ENCODE results near the gene LIMA1.
A peak's percentile ranks its signal among the peaks of the same experiment; 100 is the strongest.

LIMA1 gene

DNA sequence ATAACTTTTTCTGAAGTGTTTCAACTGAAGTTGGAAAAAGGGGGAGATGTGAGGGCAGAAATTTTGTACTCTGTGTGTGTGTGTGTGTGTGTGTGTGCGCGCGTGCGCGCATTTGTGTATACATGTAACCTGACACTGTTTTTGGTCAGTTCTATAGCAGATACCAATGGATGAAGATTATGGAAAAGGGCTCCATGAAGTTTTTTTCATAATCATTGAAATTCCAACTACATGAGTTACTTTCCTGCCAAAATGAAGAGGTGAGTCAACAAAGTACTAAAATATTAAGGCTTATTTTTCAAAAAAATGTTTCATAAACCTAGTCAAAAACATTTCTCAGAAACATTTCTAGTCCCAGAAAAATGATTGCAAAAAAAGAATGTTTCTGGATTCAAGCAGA is 90.4 kb downstream of the LIMA1 start:
- DNase-seq, result no peak
- Histone ChIP-seq H3K27ac (ENCODE audit: insufficient read depth, low read length, poor library complexity, severe bottlenecking) (no peak overlapping the region), H3K4me3 (ENCODE audit: insufficient read depth, low read depth, low read length, poor library complexity, severe bottlenecking) (no peak overlapping the region), H3K9me3 (ENCODE audit: control insufficient read depth, low read length) (no peaks in the 10 kb centered on the region), H3K36me3 (ENCODE audit: control insufficient read depth, insufficient read depth, low read length) (peaks cover 4% of the 10 kb centered on the region), H3K27me3 (replicated peaks; ENCODE audit: control insufficient read depth, insufficient read depth, low read length, poor library complexity, severe bottlenecking) (no peaks in the 10 kb centered on the region), H3K4me1 (ENCODE audit: control insufficient read depth, insufficient read depth, low read length, poor library complexity, severe bottlenecking) (peaks cover 8% of the 10 kb centered on the region)

DNA sequence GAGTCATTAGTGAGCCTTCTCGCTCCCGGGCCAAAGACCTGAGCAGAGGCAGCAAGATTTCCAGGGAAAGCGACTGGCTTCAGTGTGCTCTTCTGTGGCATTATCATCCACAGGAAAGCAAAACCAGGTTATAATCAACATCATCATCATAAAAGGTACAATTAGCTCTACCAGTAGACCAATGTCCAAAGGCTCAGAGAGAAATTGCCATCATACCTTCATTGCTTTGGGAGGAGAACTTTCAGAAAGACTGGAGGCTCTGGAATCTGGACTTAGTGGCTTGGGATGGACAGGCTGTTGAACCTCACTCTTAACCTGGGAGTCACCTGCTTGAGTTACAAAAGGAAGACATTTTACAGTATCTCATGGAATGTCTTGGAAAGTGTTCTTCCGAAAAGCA is 91.1 kb downstream of the LIMA1 start:
- H3K4me1 ChIP-seq (ENCODE audit: control insufficient read depth, insufficient read depth, low read length, poor library complexity, severe bottlenecking), result peaks cover 8% of the 10 kb centered on the region
- H3K9me3 ChIP-seq (ENCODE audit: control insufficient read depth, low read length), result no peaks in the 10 kb centered on the region
- DNase-seq, result no peak
- H3K27ac ChIP-seq (ENCODE audit: insufficient read depth, low read length, poor library complexity, severe bottlenecking), result no peak overlapping the region
- no peaks in the 10 kb centered on the region for H3K27me3 ChIP-seq (replicated peaks; ENCODE audit: control insufficient read depth, insufficient read depth, low read length, poor library complexity, severe bottlenecking)
- H3K4me3 ChIP-seq (ENCODE audit: insufficient read depth, low read depth, low read length, poor library complexity, severe bottlenecking), result no peak overlapping the region
- peaks cover under 1% of the 10 kb centered on the region for H3K36me3 ChIP-seq (ENCODE audit: control insufficient read depth, insufficient read depth, low read length)

DNA sequence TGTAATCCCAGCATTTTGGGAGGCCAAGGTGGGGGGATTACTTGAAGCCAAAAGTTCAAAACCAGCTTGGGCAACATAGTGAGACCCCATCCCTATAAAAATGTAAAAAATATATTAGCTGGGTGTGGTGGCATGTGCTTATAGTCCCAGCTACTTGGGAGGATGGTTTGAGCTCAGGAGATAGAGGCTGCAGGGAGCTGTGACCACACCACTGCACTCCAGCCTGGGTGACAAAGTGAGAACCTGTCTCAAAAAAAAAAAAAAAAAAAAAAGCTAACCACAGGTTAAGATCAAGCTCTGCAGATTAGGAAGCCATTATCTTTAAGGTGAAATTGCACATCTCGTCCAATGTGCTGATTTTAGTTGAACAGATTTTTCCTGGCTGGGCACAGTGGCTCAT is 92.5 kb downstream of the LIMA1 start:
- Histone ChIP-seq H3K27ac (ENCODE audit: insufficient read depth, low read length, poor library complexity, severe bottlenecking) (no peak overlapping the region), H3K27me3 (replicated peaks; ENCODE audit: control insufficient read depth, insufficient read depth, low read length, poor library complexity, severe bottlenecking) (no peaks in the 10 kb centered on the region), H3K4me3 (ENCODE audit: insufficient read depth, low read depth, low read length, poor library complexity, severe bottlenecking) (no peak overlapping the region), H3K9me3 (ENCODE audit: control insufficient read depth, low read length) (no peaks in the 10 kb centered on the region), H3K4me1 (ENCODE audit: control insufficient read depth, insufficient read depth, low read length, poor library complexity, severe bottlenecking) (peaks cover 8% of the 10 kb centered on the region), H3K36me3 (ENCODE audit: control insufficient read depth, insufficient read depth, low read length) (no peaks in the 10 kb centered on the region)
- no peak for DNase-seq

DNA sequence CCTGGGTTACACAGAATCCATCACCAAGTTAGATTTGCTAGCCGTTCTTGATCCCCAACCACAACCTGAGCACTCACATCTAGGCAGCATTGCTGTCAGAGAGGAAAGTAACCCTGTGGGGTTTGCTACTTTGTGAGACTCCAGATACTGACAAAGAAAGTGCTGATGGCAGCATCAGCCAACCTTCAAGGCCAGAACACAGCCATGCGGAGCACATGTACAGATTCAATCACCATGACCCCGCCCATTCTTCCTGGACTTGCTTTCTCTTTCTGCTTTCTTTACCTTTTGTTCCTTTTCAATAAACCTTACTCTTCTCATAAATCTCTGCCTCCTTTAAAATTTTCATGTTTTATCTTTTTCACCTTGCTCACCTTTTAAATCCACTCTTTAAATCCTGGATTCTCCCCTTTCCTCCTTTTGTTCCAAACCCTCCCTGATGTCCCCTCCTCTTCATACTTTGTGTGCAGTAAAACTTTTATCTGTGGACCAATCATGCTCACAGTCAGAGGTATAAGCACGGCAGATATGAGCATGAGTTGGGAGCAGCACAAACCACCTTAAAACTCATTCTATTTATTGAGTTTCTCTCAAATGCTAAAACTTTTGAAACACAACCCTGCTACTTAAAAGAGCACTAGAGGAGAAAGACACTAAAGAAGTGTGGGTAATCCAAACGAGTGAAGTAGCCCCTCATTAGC is 94.3 kb downstream of the LIMA1 start:
- no peak for DNase-seq
- H3K9me3 ChIP-seq (ENCODE audit: control insufficient read depth, low read length), result no peaks in the 10 kb centered on the region
- H3K36me3 ChIP-seq (ENCODE audit: control insufficient read depth, insufficient read depth, low read length), result no peaks in the 10 kb centered on the region
- no peaks in the 10 kb centered on the region for H3K27me3 ChIP-seq (replicated peaks; ENCODE audit: control insufficient read depth, insufficient read depth, low read length, poor library complexity, severe bottlenecking)
- peak overlapping the region; percentile 23 for H3K4me3 ChIP-seq (ENCODE audit: insufficient read depth, low read depth, low read length, poor library complexity, severe bottlenecking)
- H3K27ac ChIP-seq (ENCODE audit: insufficient read depth, low read length, poor library complexity, severe bottlenecking), result peak overlapping the region; percentile 51
- H3K4me1 ChIP-seq (ENCODE audit: control insufficient read depth, insufficient read depth, low read length, poor library complexity, severe bottlenecking), result peaks cover 8% of the 10 kb centered on the region

DNA sequence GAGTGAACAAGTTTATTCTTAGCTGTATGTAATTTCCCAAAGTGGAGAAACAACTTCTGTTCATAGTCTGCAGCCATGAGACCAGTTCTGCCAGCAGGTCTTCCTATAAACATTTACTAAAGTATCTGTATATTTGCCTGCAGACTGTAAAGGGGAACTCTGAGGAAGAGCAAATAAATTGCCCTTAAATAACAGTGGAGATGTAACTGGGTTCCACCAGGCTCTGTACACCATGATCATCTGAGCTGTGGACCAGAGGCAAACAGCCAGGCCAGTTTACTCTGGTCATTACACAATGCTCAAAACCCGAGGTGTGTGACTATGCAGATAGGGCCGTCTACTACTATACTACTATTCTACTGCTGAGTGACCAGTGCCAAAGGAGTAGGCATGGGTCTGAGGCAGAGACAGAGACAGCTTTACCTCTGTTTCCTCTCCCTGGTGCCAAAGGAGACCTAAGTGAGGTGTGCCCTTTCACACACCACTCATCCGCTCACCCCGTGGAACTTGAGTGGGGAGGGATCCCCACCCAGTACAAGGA is 95.0 kb downstream of the LIMA1 start:
- Histone ChIP-seq H3K9me3 (ENCODE audit: control insufficient read depth, low read length) (no peaks in the 10 kb centered on the region), H3K27me3 (replicated peaks; ENCODE audit: control insufficient read depth, insufficient read depth, low read length, poor library complexity, severe bottlenecking) (no peaks in the 10 kb centered on the region), H3K36me3 (ENCODE audit: control insufficient read depth, insufficient read depth, low read length) (no peaks in the 10 kb centered on the region), H3K27ac (ENCODE audit: insufficient read depth, low read length, poor library complexity, severe bottlenecking) (peak overlapping the region; percentile 51), H3K4me3 (ENCODE audit: insufficient read depth, low read depth, low read length, poor library complexity, severe bottlenecking) (no peak overlapping the region), H3K4me1 (ENCODE audit: control insufficient read depth, insufficient read depth, low read length, poor library complexity, severe bottlenecking) (peaks cover 8% of the 10 kb centered on the region)
- no peak for DNase-seq

DNA sequence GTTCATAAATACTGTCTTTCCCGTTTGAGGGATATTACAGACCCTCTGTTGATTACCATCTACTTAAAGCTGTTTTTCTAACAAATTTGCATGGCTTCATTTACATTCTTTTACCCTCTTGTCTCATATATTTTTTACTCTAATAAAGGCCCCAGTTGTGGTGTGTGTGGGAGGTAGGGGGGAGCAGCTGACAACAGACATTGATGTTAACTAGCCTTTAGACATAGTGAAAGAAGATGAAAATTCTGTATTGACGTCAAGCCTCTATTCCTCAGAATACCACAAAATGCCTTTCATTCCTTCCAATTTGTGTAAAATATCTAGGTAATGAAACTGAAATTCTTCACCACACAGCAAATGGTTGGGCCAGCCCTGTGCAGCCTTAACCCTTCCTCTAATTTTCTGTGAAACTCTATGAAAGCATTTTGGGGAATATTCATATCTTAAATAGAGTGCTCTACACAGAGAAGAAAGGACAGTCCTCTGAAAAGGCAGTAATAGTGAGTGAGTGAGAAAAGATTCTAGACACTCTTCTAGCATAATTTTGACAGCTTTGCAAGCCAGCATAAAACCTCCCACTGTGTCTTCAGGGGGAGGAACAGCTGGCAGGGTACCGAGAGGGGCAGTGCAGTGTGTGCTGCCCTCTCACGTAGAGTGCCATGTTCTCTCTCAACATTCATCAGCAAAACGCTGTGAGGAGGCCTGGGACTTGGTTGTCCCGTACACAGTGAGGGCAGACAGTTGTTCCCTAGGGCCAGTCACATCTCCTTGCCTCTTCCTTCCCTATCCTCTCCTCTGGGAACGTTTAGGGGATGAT is 96.0 kb downstream of the LIMA1 start:
- Histone ChIP-seq H3K36me3 (ENCODE audit: control insufficient read depth, insufficient read depth, low read length) (no peaks in the 10 kb centered on the region), H3K4me1 (ENCODE audit: control insufficient read depth, insufficient read depth, low read length, poor library complexity, severe bottlenecking) (peaks cover 8% of the 10 kb centered on the region), H3K27ac (ENCODE audit: insufficient read depth, low read length, poor library complexity, severe bottlenecking) (no peak overlapping the region), H3K4me3 (ENCODE audit: insufficient read depth, low read depth, low read length, poor library complexity, severe bottlenecking) (no peak overlapping the region), H3K9me3 (ENCODE audit: control insufficient read depth, low read length) (no peaks in the 10 kb centered on the region), H3K27me3 (replicated peaks; ENCODE audit: control insufficient read depth, insufficient read depth, low read length, poor library complexity, severe bottlenecking) (no peaks in the 10 kb centered on the region)
- no peak for DNase-seq

DNA sequence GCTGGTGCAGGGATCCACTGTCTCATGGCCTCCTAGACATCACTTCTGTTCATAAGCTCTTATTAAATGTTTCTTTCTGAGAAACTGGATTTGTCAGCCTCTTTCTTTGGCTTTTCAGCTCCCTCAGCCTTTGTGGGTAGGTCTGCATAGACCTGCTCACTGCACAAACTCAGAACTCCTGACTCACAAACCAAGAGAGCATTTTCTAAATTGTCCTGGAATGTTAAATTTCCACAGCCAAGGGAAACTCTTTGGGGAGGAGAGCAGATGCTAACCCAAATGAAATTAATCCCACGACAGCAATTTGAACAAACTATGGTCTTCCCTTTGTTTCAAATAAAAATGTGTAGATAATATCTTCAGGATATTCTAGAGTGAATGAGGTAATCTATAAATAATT is 96.6 kb downstream of the LIMA1 start:
- peaks cover 8% of the 10 kb centered on the region for H3K4me1 ChIP-seq (ENCODE audit: control insufficient read depth, insufficient read depth, low read length, poor library complexity, severe bottlenecking)
- H3K36me3 ChIP-seq (ENCODE audit: control insufficient read depth, insufficient read depth, low read length), result peaks cover 5% of the 10 kb centered on the region
- H3K4me3 ChIP-seq (ENCODE audit: insufficient read depth, low read depth, low read length, poor library complexity, severe bottlenecking), result no peak overlapping the region
- no peaks in the 10 kb centered on the region for H3K27me3 ChIP-seq (replicated peaks; ENCODE audit: control insufficient read depth, insufficient read depth, low read length, poor library complexity, severe bottlenecking)
- H3K27ac ChIP-seq (ENCODE audit: insufficient read depth, low read length, poor library complexity, severe bottlenecking), result no peak overlapping the region
- H3K9me3 ChIP-seq (ENCODE audit: control insufficient read depth, low read length), result no peaks in the 10 kb centered on the region
- DNase-seq, result no peak

DNA sequence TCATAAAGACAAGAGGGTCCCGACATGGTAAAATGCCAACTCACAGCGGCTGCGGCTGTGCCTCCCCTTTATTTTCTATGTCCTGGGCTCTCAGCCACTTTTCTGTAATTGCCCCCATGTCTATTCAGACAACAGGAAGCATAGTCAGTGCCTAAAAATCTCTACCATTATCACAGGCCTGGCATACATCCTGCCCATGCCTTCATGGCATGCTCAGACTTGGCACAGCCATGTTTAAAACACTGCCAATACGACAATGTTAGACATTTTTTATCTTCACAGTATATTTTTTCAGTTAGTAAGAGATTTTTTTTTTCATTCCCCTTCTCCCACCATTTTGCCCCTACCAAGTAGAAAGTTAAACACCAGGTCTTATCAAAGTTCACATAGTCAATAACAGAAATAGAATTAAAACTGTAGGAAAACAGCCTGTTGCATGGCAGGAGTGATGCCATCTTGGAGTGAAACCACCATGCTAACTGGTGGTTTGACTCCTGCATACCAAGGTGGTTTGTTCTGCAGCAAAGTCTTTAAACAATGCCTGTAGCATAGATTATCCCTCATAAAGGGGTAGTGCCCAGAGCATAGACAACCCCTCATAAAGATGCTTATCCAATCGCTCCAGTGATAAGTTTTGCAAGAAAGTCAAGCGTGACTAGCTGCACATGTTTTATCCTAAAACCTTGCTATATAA is 97.2 kb downstream of the LIMA1 start:
- peaks cover 8% of the 10 kb centered on the region for H3K36me3 ChIP-seq (ENCODE audit: control insufficient read depth, insufficient read depth, low read length)

DNA sequence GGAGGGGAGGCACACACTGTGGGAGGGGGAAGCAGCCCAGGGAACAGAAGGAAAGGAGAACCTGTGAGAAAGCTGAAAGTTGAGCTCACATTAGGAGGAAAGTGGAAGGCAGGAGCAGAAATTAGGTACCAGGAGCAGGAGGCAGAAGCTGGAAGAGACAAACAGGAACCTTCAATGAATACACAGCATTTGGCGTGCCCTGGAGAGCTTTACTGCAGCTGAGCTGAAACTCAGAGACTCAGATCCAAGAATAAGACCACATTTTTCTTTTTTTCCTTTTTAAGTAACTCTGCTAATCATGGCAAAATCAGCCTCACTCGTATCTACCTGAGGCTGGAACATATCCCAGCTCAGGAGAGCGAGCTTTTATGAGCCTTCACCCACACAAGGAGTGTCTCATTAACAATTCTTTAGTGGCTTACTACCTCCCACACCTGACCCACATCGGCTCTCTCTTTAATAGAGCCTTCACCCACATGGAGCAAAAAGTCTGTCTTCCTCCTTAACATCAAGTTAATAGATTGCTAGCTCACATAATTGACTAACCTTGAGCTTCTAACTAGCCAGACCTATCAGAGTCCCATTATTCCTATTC is 97.9 kb downstream of the LIMA1 start:
- peaks cover 8% of the 10 kb centered on the region for H3K4me1 ChIP-seq (ENCODE audit: control insufficient read depth, insufficient read depth, low read length, poor library complexity, severe bottlenecking)
- H3K4me3 ChIP-seq (ENCODE audit: insufficient read depth, low read depth, low read length, poor library complexity, severe bottlenecking), result no peak overlapping the region
- no peak overlapping the region for H3K27ac ChIP-seq (ENCODE audit: insufficient read depth, low read length, poor library complexity, severe bottlenecking)
- no peaks in the 10 kb centered on the region for H3K27me3 ChIP-seq (replicated peaks; ENCODE audit: control insufficient read depth, insufficient read depth, low read length, poor library complexity, severe bottlenecking)
- H3K9me3 ChIP-seq (ENCODE audit: control insufficient read depth, low read length), result no peaks in the 10 kb centered on the region
- H3K36me3 ChIP-seq (ENCODE audit: control insufficient read depth, insufficient read depth, low read length), result peaks cover 8% of the 10 kb centered on the region
- DNase-seq, result no peak

More for the DNA sequence above, 97.2 kb downstream of the LIMA1 start:
- Histone ChIP-seq H3K4me3 (ENCODE audit: insufficient read depth, low read depth, low read length, poor library complexity, severe bottlenecking) (no peak overlapping the region), H3K27me3 (replicated peaks; ENCODE audit: control insufficient read depth, insufficient read depth, low read length, poor library complexity, severe bottlenecking) (no peaks in the 10 kb centered on the region), H3K9me3 (ENCODE audit: control insufficient read depth, low read length) (no peaks in the 10 kb centered on the region), H3K4me1 (ENCODE audit: control insufficient read depth, insufficient read depth, low read length, poor library complexity, severe bottlenecking) (peaks cover 8% of the 10 kb centered on the region), H3K27ac (ENCODE audit: insufficient read depth, low read length, poor library complexity, severe bottlenecking) (no peak overlapping the region)
- no peak for DNase-seq
